ENCODE data around the gene KIRREL1.
"Not testable (repeated sequence)": the region's sequence is repeated elsewhere in the genome, so short reads cannot be mapped to it uniquely, and the experiment has no call there.

Gene KIRREL1

DNA sequence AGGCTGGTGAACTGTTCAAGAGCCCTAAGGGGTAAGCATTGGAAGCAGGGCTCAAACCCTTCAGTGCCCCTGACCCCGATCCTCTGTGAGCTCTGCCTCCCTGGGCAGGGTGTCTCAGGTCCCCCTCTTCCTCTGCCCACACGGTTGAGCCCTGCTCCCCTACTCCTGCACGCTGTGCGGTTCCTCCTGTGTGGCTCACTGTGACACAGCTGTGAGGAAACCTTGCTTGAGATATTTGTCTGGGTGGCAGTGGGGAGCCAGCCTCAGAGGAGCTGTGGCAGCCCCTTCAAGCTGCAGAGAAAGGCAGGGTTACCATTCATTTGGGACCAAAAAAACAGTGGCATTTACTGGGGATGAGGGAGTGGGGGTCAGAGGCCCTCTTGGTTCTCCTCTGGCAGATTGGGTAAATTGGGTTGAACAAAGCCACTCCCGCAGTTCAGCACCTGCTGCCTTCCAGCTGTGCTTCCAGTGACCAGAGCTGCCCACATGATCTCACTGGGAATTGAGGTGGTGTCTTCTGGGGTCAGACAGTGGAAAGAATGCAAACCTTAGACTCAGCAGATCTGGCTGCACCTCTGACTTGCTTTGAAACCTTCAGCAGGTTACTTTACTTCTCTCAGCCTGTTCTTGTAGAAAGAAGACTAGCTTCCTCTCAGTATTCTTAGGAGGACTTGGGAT lies 126.7 kb downstream of the KIRREL1 start:
- TF ChIP-seq, protein P1, sequence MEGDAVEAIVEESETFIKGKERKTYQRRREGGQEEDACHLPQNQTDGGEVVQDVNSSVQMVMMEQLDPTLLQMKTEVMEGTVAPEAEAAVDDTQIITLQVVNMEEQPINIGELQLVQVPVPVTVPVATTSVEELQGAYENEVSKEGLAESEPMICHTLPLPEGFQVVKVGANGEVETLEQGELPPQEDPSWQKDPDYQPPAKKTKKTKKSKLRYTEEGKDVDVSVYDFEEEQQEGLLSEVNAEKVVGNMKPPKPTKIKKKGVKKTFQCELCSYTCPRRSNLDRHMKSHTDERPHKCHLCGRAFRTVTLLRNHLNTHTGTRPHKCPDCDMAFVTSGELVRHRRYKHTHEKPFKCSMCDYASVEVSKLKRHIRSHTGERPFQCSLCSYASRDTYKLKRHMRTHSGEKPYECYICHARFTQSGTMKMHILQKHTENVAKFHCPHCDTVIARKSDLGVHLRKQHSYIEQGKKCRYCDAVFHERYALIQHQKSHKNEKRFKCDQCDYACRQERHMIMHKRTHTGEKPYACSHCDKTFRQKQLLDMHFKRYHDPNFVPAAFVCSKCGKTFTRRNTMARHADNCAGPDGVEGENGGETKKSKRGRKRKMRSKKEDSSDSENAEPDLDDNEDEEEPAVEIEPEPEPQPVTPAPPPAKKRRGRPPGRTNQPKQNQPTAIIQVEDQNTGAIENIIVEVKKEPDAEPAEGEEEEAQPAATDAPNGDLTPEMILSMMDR (conservative IDR thresholded peaks at IDR 0.05; ENCODE audit: control insufficient read depth, insufficient read depth, low read depth, low read length), result no peak
- no peak for DNase-seq (ENCODE audit: low read depth)
- H3K4me3 ChIP-seq (ENCODE audit: control insufficient read depth, low read depth, low read length), result no peak overlapping the region

DNA sequence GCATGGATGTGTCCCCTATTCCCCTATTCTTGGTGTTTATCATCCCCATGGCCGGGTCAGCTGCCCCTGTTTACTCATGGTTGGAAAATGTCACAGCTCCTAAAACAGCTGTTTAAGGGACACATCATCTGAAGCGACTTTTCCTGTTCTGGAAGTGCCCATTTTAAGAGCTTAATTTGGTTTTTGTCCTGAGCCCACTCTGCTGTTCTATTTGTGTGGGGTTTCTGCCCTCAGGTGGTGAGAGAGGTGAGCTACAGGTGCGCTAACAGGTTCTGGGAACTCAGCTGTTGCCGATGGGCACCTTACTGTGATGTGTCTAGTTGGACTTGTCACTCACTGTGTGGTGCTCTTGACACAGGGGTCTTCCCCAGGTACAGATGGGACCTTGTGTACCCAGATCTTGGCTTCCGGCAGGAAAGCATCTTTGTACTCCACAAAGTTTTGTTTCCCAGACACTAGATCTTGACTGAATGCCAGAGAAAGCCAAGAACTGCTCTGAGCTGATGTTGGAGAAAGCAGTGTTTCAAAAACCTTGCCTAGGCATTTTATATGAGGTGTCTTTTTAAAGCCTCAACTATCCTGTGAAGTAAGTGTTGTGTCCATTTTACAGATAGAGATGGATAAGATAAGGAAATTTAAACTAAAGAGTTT lies 128.3 kb downstream of the KIRREL1 start:
- H3K4me3 ChIP-seq (ENCODE audit: control insufficient read depth, low read depth, low read length), result no peak overlapping the region
- peak; percentile 48 for DNase-seq (ENCODE audit: low read depth)
- TF ChIP-seq, protein P1 (conservative IDR thresholded peaks at IDR 0.05; ENCODE audit: control insufficient read depth, insufficient read depth, low read depth, low read length), result peak; percentile 59

DNA sequence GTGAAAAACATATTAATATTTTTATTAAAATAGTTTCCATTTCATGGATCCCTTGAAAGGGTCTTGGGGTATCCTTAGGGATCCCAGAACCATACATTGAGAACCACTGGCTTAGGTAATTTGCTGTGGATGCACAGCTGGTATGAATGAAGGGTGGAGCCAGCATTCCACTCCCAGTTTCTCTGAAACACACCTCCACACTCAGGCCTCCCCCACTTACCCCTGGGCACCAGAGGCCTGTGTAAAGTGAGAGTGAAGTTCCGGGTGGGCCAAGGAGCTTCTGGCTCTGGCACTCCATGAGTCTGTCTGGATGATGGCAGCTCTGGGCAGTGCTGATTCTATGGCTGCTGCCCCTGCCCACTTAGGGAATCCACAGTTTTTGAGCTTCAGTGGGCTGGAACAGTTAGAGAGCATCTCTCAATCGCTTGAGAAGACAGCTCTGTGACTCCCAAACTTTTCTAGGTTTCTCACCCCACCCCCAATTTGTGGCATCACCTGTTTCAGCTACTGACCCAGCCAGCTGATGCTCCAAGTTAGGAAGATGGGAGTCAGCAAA lies 129.5 kb downstream of the KIRREL1 start:
- TF ChIP-seq, protein P1 (conservative IDR thresholded peaks at IDR 0.05; ENCODE audit: control insufficient read depth, insufficient read depth, low read depth, low read length), result no peak
- no peak for DNase-seq (ENCODE audit: low read depth)
- H3K4me3 ChIP-seq (ENCODE audit: control insufficient read depth, low read depth, low read length), result no peak overlapping the region

DNA sequence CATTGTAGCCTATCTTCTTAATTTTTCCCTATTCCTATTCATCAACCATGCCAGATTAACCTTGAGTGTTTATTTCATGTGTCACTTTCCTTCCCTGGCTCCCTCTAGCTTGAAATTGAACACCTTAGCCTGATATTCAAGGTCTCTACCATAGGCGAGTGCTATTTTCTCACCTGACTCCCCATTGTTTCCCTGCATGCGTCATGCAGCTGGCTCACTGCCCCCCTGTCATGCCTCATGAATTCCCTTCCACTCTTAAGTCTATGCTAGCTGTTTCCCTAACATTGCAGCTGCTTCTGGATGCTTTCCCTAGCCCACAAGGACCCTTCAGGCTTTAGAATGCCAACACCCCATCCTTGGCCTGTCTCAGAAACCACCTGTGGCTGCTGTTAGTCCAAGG lies 130.6 kb downstream of the KIRREL1 start:
- H3K4me3 ChIP-seq (ENCODE audit: control insufficient read depth, low read depth, low read length), result no peak overlapping the region
- TF ChIP-seq, protein P1 (conservative IDR thresholded peaks at IDR 0.05; ENCODE audit: control insufficient read depth, insufficient read depth, low read depth, low read length), result no peak
- no peak for DNase-seq (ENCODE audit: low read depth)

DNA sequence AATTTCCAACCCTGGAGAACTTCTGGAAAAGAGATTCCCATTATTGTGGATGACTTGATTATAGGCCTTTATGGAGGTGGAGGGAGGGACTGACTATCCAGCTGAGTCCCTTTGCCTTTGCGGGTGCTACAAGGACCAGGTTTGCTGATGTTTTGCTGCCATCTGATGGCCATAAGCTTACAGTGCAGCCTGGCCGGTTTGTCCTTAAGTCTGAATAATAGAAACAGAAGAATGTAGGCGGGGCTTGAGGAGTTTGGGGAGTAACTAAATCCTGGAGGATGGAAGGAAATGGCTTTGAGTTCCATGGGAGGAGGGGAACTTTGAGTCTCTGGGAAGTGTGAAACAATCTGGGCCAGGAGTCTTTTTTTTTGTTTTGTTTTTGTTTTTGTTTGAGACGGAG lies 131.6 kb downstream of the KIRREL1 start:
- DNase-seq (ENCODE audit: low read depth), result peak; percentile 95
- TF ChIP-seq, protein P1 (conservative IDR thresholded peaks at IDR 0.05; ENCODE audit: control insufficient read depth, insufficient read depth, low read depth, low read length), result peak; percentile 99
- H3K4me3 ChIP-seq (ENCODE audit: control insufficient read depth, low read depth, low read length), result no peak overlapping the region

DNA sequence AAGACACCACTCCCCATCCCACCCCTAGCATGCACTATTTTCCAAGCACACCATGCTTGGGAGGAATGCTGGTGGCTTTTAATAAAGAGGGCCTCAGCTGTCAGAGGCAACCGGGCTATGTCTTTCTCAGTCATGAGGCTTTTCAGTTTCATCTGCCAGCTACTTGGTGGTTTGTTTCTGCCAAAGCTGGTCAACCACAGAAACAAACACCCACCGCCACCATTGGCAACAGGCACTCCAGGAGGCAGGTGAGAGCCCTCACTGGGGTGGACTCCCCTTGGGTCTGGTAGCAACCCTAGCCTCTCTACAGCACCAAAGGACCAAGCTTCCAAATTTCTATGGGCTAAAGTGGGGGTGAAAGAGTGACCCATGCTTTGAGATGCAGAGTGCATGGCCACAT lies 133.0 kb downstream of the KIRREL1 start:
- TF ChIP-seq, protein P1 (conservative IDR thresholded peaks at IDR 0.05; ENCODE audit: control insufficient read depth, insufficient read depth, low read depth, low read length), result no peak
- no peak overlapping the region for H3K4me3 ChIP-seq (ENCODE audit: control insufficient read depth, low read depth, low read length)
- no peak for DNase-seq (ENCODE audit: low read depth)

DNA sequence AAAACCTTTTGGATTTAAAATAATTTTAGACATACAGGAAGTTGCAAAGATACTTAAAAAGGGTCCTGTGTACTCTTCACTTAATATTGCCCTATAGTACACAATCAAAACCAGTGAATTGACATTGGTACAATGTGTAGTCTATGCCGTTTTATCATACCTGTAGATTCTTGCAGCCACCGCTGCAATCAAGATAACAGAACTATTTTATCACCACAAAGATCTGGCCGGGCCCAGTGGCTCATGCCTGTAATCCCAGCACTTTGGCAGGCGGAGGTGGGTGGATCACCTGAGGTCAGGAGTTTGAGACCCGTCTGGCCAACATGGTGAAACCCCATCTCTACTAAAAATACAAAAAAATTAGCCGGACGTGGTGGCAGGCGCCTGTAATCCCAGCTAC lies 135.1 kb downstream of the KIRREL1 start:
- not testable (repeated sequence) for H3K4me3 ChIP-seq (ENCODE audit: control insufficient read depth, low read depth, low read length); DNase-seq (ENCODE audit: low read depth)

All from fibroblast of mammary gland (primary cell).